Keratinocyte (primary cell): ENCODE measurements around the gene BRI3BP. TPM values are rescaled to one million over a fixed set of nuclear protein-coding genes. Genes with fewer than 3 reads are reported as not detected.

Experiments used
- DNase-seq: peaks from one replicate; pipeline ENCODE4 v3.0.0-alpha.2; 2011; ENCODE audit warnings: low read depth, missing footprints, low spot score
- FAIRE-seq: peaks from 2 replicates; lab custom pipeline; 2011; peaks lifted over from hg19 to GRCh38; lab: Jason Lieb, UNC
- H2AFZ ChIP-seq: 2 replicates; pipeline ENCODE4 v1.6.0; 2012; ENCODE audit warnings: low read length, control low read depth, inconsistent platforms; ENCODE audit not compliant: control insufficient read depth
- H3K27ac ChIP-seq: 2 replicates; pipeline ENCODE4 v1.5.1; 2011; ENCODE audit warnings: low read length; ENCODE audit not compliant: control insufficient read depth, insufficient read depth
- H3K27me3 ChIP-seq: 3 replicates; pipeline ENCODE4 v1.6.0; 2011; ENCODE audit warnings: low read length; ENCODE audit not compliant: control insufficient read depth, insufficient read depth; ENCODE audit errors: extremely low read depth
- H3K36me3 ChIP-seq, 2 experiments: 2 replicates in 1 of 2; 3 replicates in 1 of 2; pipeline ENCODE4 v1.5.1; 2011; ENCODE audit warnings: low read length in 2 of 2, mild to moderate bottlenecking in 1 of 2; ENCODE audit not compliant: control insufficient read depth in 2 of 2, insufficient read depth in 2 of 2; ENCODE audit errors: extremely low read depth in 1 of 2
- H3K4me1 ChIP-seq: 3 replicates; pipeline ENCODE4 v1.5.1; 2011; ENCODE audit warnings: low read length; ENCODE audit not compliant: control insufficient read depth, insufficient read depth; ENCODE audit errors: extremely low read depth
- H3K4me2 ChIP-seq: 3 replicates; pipeline ENCODE4 v1.6.0; 2011; ENCODE audit warnings: low read depth, low read length; ENCODE audit not compliant: control insufficient read depth, insufficient read depth; ENCODE audit errors: extremely low read depth
- H3K4me3 ChIP-seq, 3 experiments: fragments of 200-600 bp in 1 of 3; sonication (generic) in 1 of 3; 2 replicates in 2 of 3; 3 replicates in 1 of 3; pipeline ENCODE4 v1.5.1; 2011 to 2016; ENCODE audit warnings: low read length in 3 of 3, mild to moderate bottlenecking in 3 of 3, control low read depth in 2 of 3, inconsistent platforms in 1 of 3, low read depth in 1 of 3, mixed read lengths in 1 of 3, mixed run types in 1 of 3, moderate library complexity in 1 of 3; ENCODE audit not compliant: control insufficient read depth in 2 of 3, insufficient read depth in 2 of 3; ENCODE audit errors: extremely low read depth in 1 of 3
- H3K79me2 ChIP-seq: 2 replicates; pipeline ENCODE4 v1.6.0; 2012; ENCODE audit warnings: low read length; ENCODE audit not compliant: control insufficient read depth, insufficient read depth
- H3K9ac ChIP-seq: 3 replicates; pipeline ENCODE4 v1.6.0; 2011; ENCODE audit warnings: low read length; ENCODE audit not compliant: control insufficient read depth, insufficient read depth; ENCODE audit errors: extremely low read depth
- H3K9me1 ChIP-seq: 3 replicates; pipeline ENCODE4 v1.6.0; 2011; ENCODE audit warnings: low read length; ENCODE audit not compliant: control insufficient read depth, insufficient read depth; ENCODE audit errors: extremely low read depth
- H3K9me3 ChIP-seq: 2 replicates; pipeline ENCODE4 v1.5.1; 2012; ENCODE audit warnings: low read depth, low read length; ENCODE audit not compliant: control insufficient read depth
- H4K20me1 ChIP-seq: 3 replicates; pipeline ENCODE4 v1.6.0; 2011; ENCODE audit warnings: low read length; ENCODE audit not compliant: control insufficient read depth, insufficient read depth; ENCODE audit errors: extremely low read depth
- CTCF ChIP-seq, 3 experiments: IDR thresholded peaks in 1 of 3; conservative IDR thresholded peaks in 1 of 3; optimal IDR thresholded peaks in 1 of 3; 2 replicates in 2 of 3; 3 replicates in 1 of 3; pipeline versions ENCODE3 to v1.5.1; 2011; ENCODE audit warnings: low read length in 3 of 3, mild to moderate bottlenecking in 3 of 3, moderate library complexity in 2 of 3, control low read depth in 1 of 3, inconsistent platforms in 1 of 3; ENCODE audit not compliant: insufficient read depth in 2 of 3; ENCODE audit errors: extremely low read depth in 1 of 3
- EZH2 ChIP-seq: IDR thresholded peaks from one replicate; pipeline ENCODE4 v1.6.1; 2012; ENCODE audit warnings: inconsistent platforms, mild to moderate bottlenecking, low read length, moderate library complexity
- dilution Hi-C: fragments of 300-500 bp; cut with MboI; formaldehyde crosslinking; loops from one replicate; pipeline ENCODE4 v1.7.0; 2020; ENCODE audit warnings: low sequenced_read_pairs; ENCODE audit not compliant: extremely low pct_ligation_motif_present
- polyA plus RNA-seq, 5 experiments: library from polyadenylated mRNA; depleted of rRNA in 3 of 5; stranded (reverse) in 3 of 5; stranded (forward) in 1 of 5; unstranded in 1 of 5; fragments of >200 nt; gene quantifications; 1 replicate in 1 of 5; 2 replicates in 3 of 5; 3 replicates in 1 of 5; pipeline versions ENCODE4 v1.2.1 to v1.2.3, GENCODE V29; 2011 to 2012; ENCODE audit warnings: missing spikeins in 2 of 5, low read depth in 1 of 5, low replicate concordance in 1 of 5

BRI3BP gene
- polyA plus RNA-seq, 1 donor (not counting 4 experiments of a cell fraction or from before 2014, with no cell fraction given), result 11.6 TPM

GRCh38 chr12:124995200-124995961 lies 1.9 kb downstream of the BRI3BP start:
- FAIRE-seq, result no peak
- peak overlapping the region; percentile 27 for H3K27ac ChIP-seq
- H3K4me1 ChIP-seq, result peaks cover 15% of the 10 kb centered on the region
- dilution Hi-C loops, result no loop called here
- no peaks in the 10 kb centered on the region for H4K20me1 ChIP-seq
- DNase-seq, result no peak
- H3K27me3 ChIP-seq, result no peaks in the 10 kb centered on the region
- TF ChIP-seq EZH2, result no peak
- TF ChIP-seq CTCF (optimal IDR thresholded peaks at IDR 0.05 in 1 of 3, IDR thresholded peaks at IDR 0.05 in 1 of 3, conservative IDR thresholded peaks at IDR 0.05 in 1 of 3; ENCODE audit: extremely low read depth in 1 of 3, insufficient read depth in 2 of 3, low read length in 3 of 3), result no peak
- no peaks in the 10 kb centered on the region for H3K9me1 ChIP-seq
- H3K9me3 ChIP-seq, result no peaks in the 10 kb centered on the region
- peaks cover 52% of the 10 kb centered on the region for H3K79me2 ChIP-seq
- no peak overlapping the region for H2AFZ ChIP-seq
- H3K4me2 ChIP-seq, result peak overlapping the region; percentile 79
- no peaks in the 10 kb centered on the region for H3K36me3 ChIP-seq
- H3K9ac ChIP-seq, result peak overlapping the region; percentile 69
- H3K4me3 ChIP-seq, result peak overlapping the region in 2 of 3 experiments; percentile 78 to 83

DNA sequence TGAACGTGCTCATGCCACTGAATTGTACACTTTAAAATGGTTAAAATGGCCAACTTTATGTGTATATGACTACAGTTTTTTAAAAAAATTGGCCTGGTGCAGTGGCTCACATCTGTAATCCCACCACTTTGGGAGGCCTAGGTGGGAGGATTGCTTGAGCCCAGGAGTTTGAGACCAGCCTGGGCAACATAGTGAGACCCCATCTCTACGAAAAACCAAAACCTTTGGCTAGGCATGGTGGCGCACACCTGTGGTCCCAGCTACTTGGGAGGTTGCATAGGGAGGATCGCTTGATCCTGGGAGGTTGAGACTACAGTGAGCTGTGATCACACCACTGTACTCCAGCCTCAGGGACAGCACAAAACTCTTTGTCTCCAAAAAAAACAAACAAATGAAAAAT lies 5.3 kb downstream of the BRI3BP start:
- H3K4me1 ChIP-seq, result peaks cover 8% of the 10 kb centered on the region
- no peak overlapping the region for H3K27ac ChIP-seq
- H3K9me3 ChIP-seq, result no peaks in the 10 kb centered on the region
- peaks cover 70% of the 10 kb centered on the region for H3K79me2 ChIP-seq
- dilution Hi-C loops, result no loop called here
- H3K36me3 ChIP-seq, result no peaks in the 10 kb centered on the region
- no peak overlapping the region for H3K4me3 ChIP-seq
- DNase-seq (no peak), FAIRE-seq (no peak)
- no peak overlapping the region for H2AFZ ChIP-seq
- TF ChIP-seq CTCF (optimal IDR thresholded peaks at IDR 0.05 in 1 of 3, IDR thresholded peaks at IDR 0.05 in 1 of 3, conservative IDR thresholded peaks at IDR 0.05 in 1 of 3; ENCODE audit: extremely low read depth in 1 of 3, insufficient read depth in 2 of 3, low read length in 3 of 3) (no peak), EZH2 (no peak)
- H4K20me1 ChIP-seq, result no peaks in the 10 kb centered on the region
- no peak overlapping the region for H3K4me2 ChIP-seq
- H3K27me3 ChIP-seq, result no peaks in the 10 kb centered on the region
- H3K9ac ChIP-seq, result no peak overlapping the region
- H3K9me1 ChIP-seq, result no peaks in the 10 kb centered on the region
